Measurements from ENCODE around the gene GPATCH1.
"Not testable (repeated sequence)": the region's sequence is repeated elsewhere in the genome, so short reads cannot be mapped to it uniquely, and the experiment has no call there.

The GPATCH1 gene

GRCh38 chr19:33124207-33125098 is 43.5 kb downstream of the GPATCH1 start:
- DNase-seq, result no peak

- peak; percentile 24 for DNase-seq
These were observed 45.0 kb downstream of the GPATCH1 start for GRCh38 chr19:33125929-33126388.

- not testable (repeated sequence) for DNase-seq
These were observed 45.7 kb downstream of the GPATCH1 start for GRCh38 chr19:33126712-33127111.

- no peak for DNase-seq
These were observed 48.9 kb downstream of the GPATCH1 start for GRCh38 chr19:33129901-33130300.

GRCh38 chr19:33130433-33130832 is 49.5 kb downstream of the GPATCH1 start:
- no peak for DNase-seq

- no peak for DNase-seq
These were observed 51.0 kb downstream of the GPATCH1 start, which contains the start of gene WDR88 for GRCh38 chr19:33132021-33132420. Gene WDR88, plus strand, starts transcription at chr19:33132114. Its CDS starts 56 bp downstream, at chr19:33132170.

GRCh38 chr19:33132425-33132824 is 51.4 kb downstream of the GPATCH1 start:
- DNase-seq, result no peak

- DNase-seq, result no peak
These were observed 52.6 kb downstream of the GPATCH1 start for GRCh38 chr19:33133438-33134031.

- DNase-seq, result peak; percentile 18
These were observed 53.6 kb downstream of the GPATCH1 start for GRCh38 chr19:33134571-33135041.

- DNase-seq, result no peak
These were observed 58.2 kb downstream of the GPATCH1 start for GRCh38 chr19:33139165-33139564.

- peak; percentile 45 for DNase-seq
These were observed 63.0 kb downstream of the GPATCH1 start for GRCh38 chr19:33143897-33144405.

- DNase-seq, result no peak
These were observed 65.2 kb downstream of the GPATCH1 start for GRCh38 chr19:33146209-33146608.

GRCh38 chr19:33147538-33147937 is 66.6 kb downstream of the GPATCH1 start:
- no peak for DNase-seq

- no peak for DNase-seq
These were observed 70.0 kb downstream of the GPATCH1 start for GRCh38 chr19:33150852-33151518.

GRCh38 chr19:33152176-33152575 is 71.2 kb downstream of the GPATCH1 start:
- no peak for DNase-seq

GRCh38 chr19:33152625-33153024 is 71.6 kb downstream of the GPATCH1 start:
- not testable (repeated sequence) for DNase-seq

- DNase-seq, result not testable (repeated sequence)
These were observed 73.3 kb downstream of the GPATCH1 start for GRCh38 chr19:33154313-33154712.

- DNase-seq, result no peak
These were observed 75.4 kb downstream of the GPATCH1 start for GRCh38 chr19:33156334-33156733.

- DNase-seq, result no peak
These were observed 76.9 kb downstream of the GPATCH1 start for GRCh38 chr19:33157906-33158305.

GRCh38 chr19:33158365-33158764 is 77.4 kb downstream of the GPATCH1 start:
- no peak for DNase-seq

- no peak for DNase-seq
These were observed 78.2 kb downstream of the GPATCH1 start for GRCh38 chr19:33159149-33159548.

- DNase-seq, result no peak
These were observed 78.9 kb downstream of the GPATCH1 start for GRCh38 chr19:33159893-33160292.

- no peak for DNase-seq
These were observed 80.2 kb downstream of the GPATCH1 start for GRCh38 chr19:33161201-33161600.
